ENCODE results near the gene TRIO. TPM values are rescaled to one million over a fixed set of nuclear protein-coding genes. Genes with fewer than 3 reads are reported as not detected.

The TRIO gene
- total RNA-seq, 1 experiment from 2014 or later = 68.4 TPM

DNA sequence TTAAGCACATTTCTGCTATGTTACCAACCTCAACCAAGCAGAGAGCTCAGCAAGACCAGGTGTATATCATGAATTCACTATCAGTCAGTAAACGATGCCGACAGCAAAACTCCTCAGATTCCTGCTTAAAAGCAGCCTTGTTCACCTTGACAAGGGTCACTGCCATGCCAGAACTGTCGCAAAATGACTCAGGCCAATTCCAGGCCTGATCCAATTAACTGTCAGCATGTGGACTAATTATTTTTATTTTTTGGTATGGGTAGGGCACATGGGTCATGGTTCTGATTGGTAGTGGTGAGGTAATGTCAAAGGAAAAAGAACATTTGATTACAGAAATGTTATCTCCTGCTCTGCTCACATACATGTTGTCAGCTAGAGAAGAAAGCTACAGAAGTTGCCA lies 224.2 kb downstream of the TRIO start:
- Histone ChIP-seq H3K27me3 (ENCODE audit: insufficient read depth, low read length) (no peaks in the 10 kb centered on the region), H3K9me3 (ENCODE audit: control insufficient read depth in 1 of 2, insufficient read depth in 1 of 2, low read depth in 1 of 2, low read length in 2 of 2) (no peaks in the 10 kb centered on the region), H3K27ac (ENCODE audit: low read depth, low read length) (no peak overlapping the region), H3K79me2 (ENCODE audit: insufficient read depth, low read length) (peaks cover 3% of the 10 kb centered on the region; the same call in 1 of the 2 replicates), H3K4me1 (ENCODE audit: control insufficient read depth in 1 of 2, insufficient read depth in 2 of 2, low read length in 2 of 2) (no peaks in the 10 kb centered on the region), H3K4me3 (replicated peaks in 1 of 2; ENCODE audit: low read depth in 1 of 2, low read length in 2 of 2) (no peak overlapping the region), H2AFZ (ENCODE audit: low read depth, low read length, poor library complexity, severe bottlenecking) (no peak overlapping the region), H3K9ac (ENCODE audit: low read length) (no peak overlapping the region), H3K36me3 (ENCODE audit: control insufficient read depth in 1 of 2, insufficient read depth in 2 of 2, low read length in 2 of 2) (peaks cover 31 to 45% of the 10 kb centered on the region in 2 experiments), H4K20me1 (ENCODE audit: insufficient read depth) (no peaks in the 10 kb centered on the region; the same call in 1 of the 2 replicates), H3K4me2 (ENCODE audit: low read length) (no peak overlapping the region), H3K9me2 (ENCODE audit: insufficient read depth) (no peaks in the 10 kb centered on the region)
- no peak for ATAC-seq
- DNase-seq (ENCODE audit: low read depth, low spot score) = no peak
- ChIA-PET CTCF (no interaction called here), RAD21 (ENCODE audit: low non-redundant PET in 1 of 2, low total read pairs in 2 of 2, uncharacterized antibody in 2 of 2, unreplicated experiment in 2 of 2) (no interaction called here), POLR2A (no interaction called here)
- BruUV-seq (replicated peaks) = no TSS peak
- intact Hi-C loops (cut with micrococcal nuclease) = loop anchor here (10.0 kb wide), 1 partner anchor 647 kb away; no protein-coding TSS in a partner anchor
- no peak for TF ChIP-seq RAD21 (IDR thresholded peaks at IDR 0.05; ENCODE audit: low read depth)
- no peak for TF ChIP-seq EGR1 (IDR thresholded peaks at IDR 0.05; ENCODE audit: low read depth)
- TF ChIP-seq SRF (IDR thresholded peaks at IDR 0.05; ENCODE audit: low read depth) = no peak
- no peak for TF ChIP-seq ELF1 (IDR thresholded peaks at IDR 0.05; ENCODE audit: borderline replicate concordance, low read depth)
- TF ChIP-seq CBX3 (IDR thresholded peaks at IDR 0.05; ENCODE audit: low read depth) = no peak
- TF ChIP-seq EZH2 (IDR thresholded peaks at IDR 0.05) = no peak
- TF ChIP-seq ZFX (IDR thresholded peaks at IDR 0.05) = no peak
- TF ChIP-seq, protein P1, sequence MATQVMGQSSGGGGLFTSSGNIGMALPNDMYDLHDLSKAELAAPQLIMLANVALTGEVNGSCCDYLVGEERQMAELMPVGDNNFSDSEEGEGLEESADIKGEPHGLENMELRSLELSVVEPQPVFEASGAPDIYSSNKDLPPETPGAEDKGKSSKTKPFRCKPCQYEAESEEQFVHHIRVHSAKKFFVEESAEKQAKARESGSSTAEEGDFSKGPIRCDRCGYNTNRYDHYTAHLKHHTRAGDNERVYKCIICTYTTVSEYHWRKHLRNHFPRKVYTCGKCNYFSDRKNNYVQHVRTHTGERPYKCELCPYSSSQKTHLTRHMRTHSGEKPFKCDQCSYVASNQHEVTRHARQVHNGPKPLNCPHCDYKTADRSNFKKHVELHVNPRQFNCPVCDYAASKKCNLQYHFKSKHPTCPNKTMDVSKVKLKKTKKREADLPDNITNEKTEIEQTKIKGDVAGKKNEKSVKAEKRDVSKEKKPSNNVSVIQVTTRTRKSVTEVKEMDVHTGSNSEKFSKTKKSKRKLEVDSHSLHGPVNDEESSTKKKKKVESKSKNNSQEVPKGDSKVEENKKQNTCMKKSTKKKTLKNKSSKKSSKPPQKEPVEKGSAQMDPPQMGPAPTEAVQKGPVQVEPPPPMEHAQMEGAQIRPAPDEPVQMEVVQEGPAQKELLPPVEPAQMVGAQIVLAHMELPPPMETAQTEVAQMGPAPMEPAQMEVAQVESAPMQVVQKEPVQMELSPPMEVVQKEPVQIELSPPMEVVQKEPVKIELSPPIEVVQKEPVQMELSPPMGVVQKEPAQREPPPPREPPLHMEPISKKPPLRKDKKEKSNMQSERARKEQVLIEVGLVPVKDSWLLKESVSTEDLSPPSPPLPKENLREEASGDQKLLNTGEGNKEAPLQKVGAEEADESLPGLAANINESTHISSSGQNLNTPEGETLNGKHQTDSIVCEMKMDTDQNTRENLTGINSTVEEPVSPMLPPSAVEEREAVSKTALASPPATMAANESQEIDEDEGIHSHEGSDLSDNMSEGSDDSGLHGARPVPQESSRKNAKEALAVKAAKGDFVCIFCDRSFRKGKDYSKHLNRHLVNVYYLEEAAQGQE (IDR thresholded peaks at IDR 0.05; ENCODE audit: low read depth) = no peak
- TF ChIP-seq SIN3A (IDR thresholded peaks at IDR 0.05; ENCODE audit: low read depth) = no peak
- TF ChIP-seq, protein P2, sequence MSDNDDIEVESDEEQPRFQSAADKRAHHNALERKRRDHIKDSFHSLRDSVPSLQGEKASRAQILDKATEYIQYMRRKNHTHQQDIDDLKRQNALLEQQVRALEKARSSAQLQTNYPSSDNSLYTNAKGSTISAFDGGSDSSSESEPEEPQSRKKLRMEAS (IDR thresholded peaks at IDR 0.05) = no peak
- no peak for TF ChIP-seq FOSL1 (IDR thresholded peaks at IDR 0.05; ENCODE audit: low read depth)
- TF ChIP-seq POLR2AphosphoS5 (IDR thresholded peaks at IDR 0.05; ENCODE audit: low read depth, low read length) = no peak
- TF ChIP-seq JUND (IDR thresholded peaks at IDR 0.05) = no peak
- no peak for TF ChIP-seq TCF7L2 (IDR thresholded peaks at IDR 0.05; ENCODE audit: borderline replicate concordance, extremely low read depth, insufficient read depth, insufficient read length)
- no peak for TF ChIP-seq CEBPB (IDR thresholded peaks at IDR 0.05; ENCODE audit: low read depth)
- TF ChIP-seq YY1 (IDR thresholded peaks at IDR 0.05; ENCODE audit: extremely low read depth, insufficient replicate concordance, low read depth, low read length) = no peak
- TF ChIP-seq, protein P3, sequence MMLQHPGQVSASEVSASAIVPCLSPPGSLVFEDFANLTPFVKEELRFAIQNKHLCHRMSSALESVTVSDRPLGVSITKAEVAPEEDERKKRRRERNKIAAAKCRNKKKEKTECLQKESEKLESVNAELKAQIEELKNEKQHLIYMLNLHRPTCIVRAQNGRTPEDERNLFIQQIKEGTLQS (IDR thresholded peaks at IDR 0.05) = no peak
- TF ChIP-seq, protein P4, sequence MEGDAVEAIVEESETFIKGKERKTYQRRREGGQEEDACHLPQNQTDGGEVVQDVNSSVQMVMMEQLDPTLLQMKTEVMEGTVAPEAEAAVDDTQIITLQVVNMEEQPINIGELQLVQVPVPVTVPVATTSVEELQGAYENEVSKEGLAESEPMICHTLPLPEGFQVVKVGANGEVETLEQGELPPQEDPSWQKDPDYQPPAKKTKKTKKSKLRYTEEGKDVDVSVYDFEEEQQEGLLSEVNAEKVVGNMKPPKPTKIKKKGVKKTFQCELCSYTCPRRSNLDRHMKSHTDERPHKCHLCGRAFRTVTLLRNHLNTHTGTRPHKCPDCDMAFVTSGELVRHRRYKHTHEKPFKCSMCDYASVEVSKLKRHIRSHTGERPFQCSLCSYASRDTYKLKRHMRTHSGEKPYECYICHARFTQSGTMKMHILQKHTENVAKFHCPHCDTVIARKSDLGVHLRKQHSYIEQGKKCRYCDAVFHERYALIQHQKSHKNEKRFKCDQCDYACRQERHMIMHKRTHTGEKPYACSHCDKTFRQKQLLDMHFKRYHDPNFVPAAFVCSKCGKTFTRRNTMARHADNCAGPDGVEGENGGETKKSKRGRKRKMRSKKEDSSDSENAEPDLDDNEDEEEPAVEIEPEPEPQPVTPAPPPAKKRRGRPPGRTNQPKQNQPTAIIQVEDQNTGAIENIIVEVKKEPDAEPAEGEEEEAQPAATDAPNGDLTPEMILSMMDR (IDR thresholded peaks at IDR 0.05 in 2 of 3, conservative IDR thresholded peaks at IDR 0.05 in 1 of 3; ENCODE audit: borderline replicate concordance in 1 of 3, insufficient read depth in 1 of 3, low read depth in 2 of 3, low read length in 2 of 3) = no peak
- TF ChIP-seq SP1 (IDR thresholded peaks at IDR 0.05; ENCODE audit: low read depth) = no peak
- TF ChIP-seq POLR2A (IDR thresholded peaks at IDR 0.05; ENCODE audit: borderline replicate concordance, extremely low read depth, insufficient read depth, insufficient read length) = no peak

Measured in HCT116 (cell line).